ENCODE results near the gene TNNT2. TPM values are rescaled to one million over a fixed set of nuclear protein-coding genes. Genes with fewer than 3 reads are reported as not detected.

The TNNT2 gene
- total RNA-seq, 1 donor from 2014 or later = 3.9 TPM

GRCh38 chr1:201376464-201377374 is 761 bp downstream of the TNNT2 start:
- peak; percentile 50 for ATAC-seq

GRCh38 chr1:201376107-201376463 is 1.4 kb downstream of the TNNT2 start:
- no peak for ATAC-seq

GRCh38 chr1:201375169-201375568 is 2.3 kb downstream of the TNNT2 start:
- no peak for ATAC-seq

- ATAC-seq = no peak
Measured at GRCh38 chr1:201374364-201374763, 3.1 kb downstream of the TNNT2 start.

GRCh38 chr1:201371792-201372191 is 5.7 kb downstream of the TNNT2 start:
- no peak for ATAC-seq

- no peak for ATAC-seq
Measured at GRCh38 chr1:201371276-201371675, 6.2 kb downstream of the TNNT2 start.

- ATAC-seq = no peak
Measured at GRCh38 chr1:201370500-201370899, 7.0 kb downstream of the TNNT2 start.

- ATAC-seq = no peak
Measured at GRCh38 chr1:201369209-201369608, 8.3 kb downstream of the TNNT2 start.

- no peak for ATAC-seq
Measured at GRCh38 chr1:201366696-201367095, 10.8 kb downstream of the TNNT2 start.

- ATAC-seq = no peak
Measured at GRCh38 chr1:201365251-201365650, 12.2 kb downstream of the TNNT2 start.

- no peak for ATAC-seq
Measured at GRCh38 chr1:201364808-201365105, 12.7 kb downstream of the TNNT2 start.

- ATAC-seq = no peak
Measured at GRCh38 chr1:201363467-201363866, 14.0 kb downstream of the TNNT2 start.

- ATAC-seq = no peak
Measured at GRCh38 chr1:201362906-201363305, 14.6 kb downstream of the TNNT2 start.

GRCh38 chr1:201361652-201362504 is 15.6 kb downstream of the TNNT2 start:
- peak; percentile 74 for ATAC-seq

GRCh38 chr1:201360901-201361651 is 16.4 kb downstream of the TNNT2 start:
- ATAC-seq = no peak

- no peak for ATAC-seq
Measured at GRCh38 chr1:201360486-201360885, 17.0 kb downstream of the TNNT2 start.

GRCh38 chr1:201359873-201360210 is 17.6 kb downstream of the TNNT2 start:
- ATAC-seq = no peak

GRCh38 chr1:201359031-201359872 is 18.2 kb downstream of the TNNT2 start:
- ATAC-seq = no peak

GRCh38 chr1:201358596-201358995 is 18.9 kb downstream of the TNNT2 start:
- ATAC-seq = no peak

- no peak for ATAC-seq
Measured at GRCh38 chr1:201357636-201358348, 19.7 kb downstream of the TNNT2 start.

GRCh38 chr1:201357211-201357610 is 20.3 kb downstream of the TNNT2 start:
- no peak for ATAC-seq

- ATAC-seq = no peak
Measured at GRCh38 chr1:201356701-201357100, 20.8 kb downstream of the TNNT2 start.
